HG03558 (cell line): ENCODE data around the gene HSPG2.

Experiments used
- ATAC-seq: cut with Tn5 transposase; IDR thresholded peaks from one replicate; pipeline ENCODE4 v1.9.1; 2021; ENCODE audit warnings: moderate number of reproducible peaks; ENCODE audit not compliant: unreplicated experiment; ENCODE audit errors: extremely low read depth

Gene HSPG2

GRCh38 chr1:21775985-21776562, 161.0 kb downstream of the HSPG2 start:
- ATAC-seq: no peak

- no peak for ATAC-seq
Measured at GRCh38 chr1:21775550-21775914, 161.6 kb downstream of the HSPG2 start.

- no peak for ATAC-seq
Measured at GRCh38 chr1:21774835-21775549, 162.1 kb downstream of the HSPG2 start.

GRCh38 chr1:21773585-21773984, 163.5 kb downstream of the HSPG2 start:
- ATAC-seq: no peak
